ENCODE measurements around the gene SLC6A8.
"Not testable (repeated sequence)": the region's sequence is repeated elsewhere in the genome, so short reads cannot be mapped to it uniquely, and the experiment has no call there.

SLC6A8 gene

DNA sequence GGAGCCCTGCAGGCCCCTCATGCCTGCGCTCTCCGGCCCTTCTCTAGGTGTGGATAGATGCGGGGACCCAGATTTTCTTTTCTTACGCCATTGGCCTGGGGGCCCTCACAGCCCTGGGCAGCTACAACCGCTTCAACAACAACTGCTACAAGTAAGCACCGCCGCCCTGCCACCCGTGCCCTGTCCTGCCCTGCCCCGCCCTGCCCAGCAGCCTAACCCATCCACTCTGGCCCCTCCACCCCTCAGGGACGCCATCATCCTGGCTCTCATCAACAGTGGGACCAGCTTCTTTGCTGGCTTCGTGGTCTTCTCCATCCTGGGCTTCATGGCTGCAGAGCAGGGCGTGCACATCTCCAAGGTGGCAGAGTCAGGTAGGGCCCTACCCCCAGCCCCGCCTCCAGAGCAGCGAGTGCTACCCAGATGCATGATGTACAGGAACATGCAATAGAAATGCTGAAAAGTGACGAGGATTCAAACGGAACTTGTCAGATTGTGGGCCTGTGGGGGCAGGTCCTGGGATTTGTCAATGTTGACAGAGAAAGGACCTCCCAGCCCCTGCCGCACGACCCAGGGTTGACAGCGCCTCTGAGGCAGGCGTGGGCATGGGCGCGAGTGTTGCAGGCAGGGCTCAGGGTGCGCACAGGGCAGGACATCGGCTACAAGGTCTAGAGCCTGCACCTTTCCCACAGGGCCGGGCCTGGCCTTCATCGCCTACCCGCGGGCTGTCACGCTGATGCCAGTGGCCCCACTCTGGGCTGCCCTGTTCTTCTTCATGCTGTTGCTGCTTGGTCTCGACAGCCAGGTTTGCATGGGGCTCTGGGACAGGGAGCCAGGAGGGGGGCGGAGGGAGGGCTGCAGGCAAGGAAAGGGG, 5.7 kb downstream of the SLC6A8 start:
- DNase-seq (ENCODE audit: low read depth): no peak

DNA sequence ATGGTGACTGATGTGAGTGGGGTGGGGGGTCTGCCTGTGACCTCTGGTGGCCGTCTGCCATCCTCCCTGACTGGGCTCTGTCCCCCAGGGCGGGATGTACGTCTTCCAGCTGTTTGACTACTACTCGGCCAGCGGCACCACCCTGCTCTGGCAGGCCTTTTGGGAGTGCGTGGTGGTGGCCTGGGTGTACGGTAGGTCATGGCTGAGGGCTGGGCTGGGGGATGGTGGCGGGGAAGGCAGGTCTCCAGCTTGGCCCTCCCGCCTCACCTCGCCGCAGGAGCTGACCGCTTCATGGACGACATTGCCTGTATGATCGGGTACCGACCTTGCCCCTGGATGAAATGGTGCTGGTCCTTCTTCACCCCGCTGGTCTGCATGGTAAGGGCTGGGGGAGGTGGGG, 6.5 kb downstream of the SLC6A8 start:
- not testable (repeated sequence) for DNase-seq (ENCODE audit: low read depth)

DNA sequence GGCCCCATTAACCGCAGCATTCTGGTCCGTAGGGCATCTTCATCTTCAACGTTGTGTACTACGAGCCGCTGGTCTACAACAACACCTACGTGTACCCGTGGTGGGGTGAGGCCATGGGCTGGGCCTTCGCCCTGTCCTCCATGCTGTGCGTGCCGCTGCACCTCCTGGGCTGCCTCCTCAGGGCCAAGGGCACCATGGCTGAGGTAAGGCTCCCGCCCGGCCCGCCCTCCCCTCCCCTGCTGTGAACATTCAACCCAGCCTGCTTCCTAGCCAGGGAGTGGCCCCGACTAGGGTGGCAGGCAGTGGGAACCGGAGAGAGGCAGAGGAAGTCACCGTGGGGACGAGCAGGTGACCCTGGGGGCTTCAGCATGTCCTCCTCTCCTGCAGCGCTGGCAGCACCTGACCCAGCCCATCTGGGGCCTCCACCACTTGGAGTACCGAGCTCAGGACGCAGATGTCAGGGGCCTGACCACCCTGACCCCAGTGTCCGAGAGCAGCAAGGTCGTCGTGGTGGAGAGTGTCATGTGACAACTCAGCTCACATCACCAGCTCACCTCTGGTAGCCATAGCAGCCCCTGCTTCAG, 7.1 kb downstream of the SLC6A8 start:
- no peak for DNase-seq (ENCODE audit: low read depth)

GRCh38 chrX:153696100-153696499, 8.4 kb downstream of the SLC6A8 start:
- DNase-seq (ENCODE audit: low read depth): no peak

- DNase-seq (ENCODE audit: low read depth): not testable (repeated sequence)
These were observed 8.8 kb downstream of the SLC6A8 start for GRCh38 chrX:153696538-153696937.

DNA sequence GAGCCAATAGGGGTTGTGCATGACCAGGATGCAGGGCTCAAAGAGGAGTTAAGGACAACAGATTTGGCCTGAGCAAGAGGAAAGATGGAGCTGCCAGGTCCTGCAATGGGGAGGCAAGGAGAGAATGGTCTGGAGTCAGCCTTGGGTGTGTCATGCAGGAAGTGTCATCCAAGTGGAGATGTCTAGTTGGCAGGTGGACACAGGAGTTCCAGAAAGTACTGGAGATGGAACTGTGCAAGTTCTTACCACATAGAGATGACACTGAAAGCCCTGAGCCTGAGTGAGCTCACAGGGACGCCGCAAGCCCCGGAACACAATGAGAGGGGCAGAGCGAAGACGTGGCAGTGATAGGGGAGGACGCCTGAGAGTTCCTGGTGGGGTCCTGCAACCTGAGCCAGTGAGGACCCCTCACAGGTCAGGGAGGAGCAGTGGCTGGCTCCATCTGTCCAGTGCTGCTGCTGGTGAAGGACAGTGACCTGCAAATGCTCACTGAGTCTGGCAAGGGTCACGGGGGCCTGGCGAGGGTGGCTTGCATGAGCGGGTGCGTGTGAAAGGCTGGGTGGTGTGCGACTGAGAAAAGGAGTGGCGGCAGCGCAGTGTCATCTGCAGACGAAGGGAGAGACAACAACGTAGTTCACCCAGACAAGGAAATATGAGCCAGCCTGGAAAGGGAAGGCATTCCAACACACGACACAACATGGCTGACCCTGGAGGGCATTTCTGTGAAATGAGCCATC, 9.4 kb downstream of the SLC6A8 start:
- DNase-seq (ENCODE audit: low read depth): not testable (repeated sequence)

- DNase-seq (ENCODE audit: low read depth): no peak
These were observed 10.5 kb downstream of the SLC6A8 start for GRCh38 chrX:153697924-153698865.

DNA sequence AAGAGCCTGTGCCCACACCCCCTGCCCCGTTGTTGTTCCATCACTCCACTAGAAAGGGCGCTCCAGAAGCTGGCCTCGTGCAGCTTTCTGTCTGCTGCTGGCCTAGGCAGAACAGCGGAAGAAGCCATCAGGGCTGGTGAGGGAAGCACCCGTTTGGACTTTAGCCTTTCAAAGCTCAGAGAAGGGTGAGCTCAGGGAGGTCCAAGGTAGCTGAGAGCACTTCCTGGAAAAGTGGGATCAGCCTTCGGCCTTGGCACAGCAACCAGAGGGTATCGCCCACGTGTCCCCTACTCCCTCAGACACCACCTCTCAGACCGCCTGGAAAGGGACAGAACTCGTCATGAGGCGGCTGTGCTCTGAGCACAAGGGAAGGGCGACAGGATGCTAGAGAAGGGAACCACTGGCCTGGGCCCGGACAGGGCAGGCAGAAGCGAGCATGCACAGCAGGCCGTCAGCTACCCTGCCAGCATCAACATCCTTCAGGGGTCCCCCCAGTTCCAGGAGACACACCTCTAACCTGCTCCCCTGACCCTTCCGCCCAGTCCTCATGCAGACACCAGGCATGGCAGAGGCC, 11.6 kb downstream of the SLC6A8 start:
- not testable (repeated sequence) for DNase-seq (ENCODE audit: low read depth)

- DNase-seq (ENCODE audit: low read depth): not testable (repeated sequence)
These were observed 12.2 kb downstream of the SLC6A8 start for GRCh38 chrX:153699784-153700371.

GRCh38 chrX:153700376-153700945, 12.7 kb downstream of the SLC6A8 start:
- no peak for DNase-seq (ENCODE audit: low read depth)

DNA sequence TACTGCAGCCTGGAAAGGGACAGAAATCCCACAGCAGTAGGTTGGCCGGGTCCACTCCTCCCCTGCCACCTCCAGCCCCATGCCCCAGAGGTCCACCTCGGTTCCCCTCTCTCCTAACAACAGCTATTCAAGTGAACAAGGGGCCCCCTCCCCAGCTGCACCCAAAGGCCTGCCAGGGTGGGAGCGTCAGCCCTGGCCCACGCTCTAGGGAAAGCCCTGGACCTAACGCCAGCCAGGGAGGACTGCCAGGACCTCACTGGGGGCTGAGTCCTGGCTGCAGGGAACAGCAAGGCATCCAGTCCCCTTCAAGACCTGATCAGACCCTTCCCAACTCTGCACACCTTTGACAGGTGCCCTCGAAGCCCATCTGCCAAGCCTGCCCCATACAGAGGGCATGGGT, 13.2 kb downstream of the SLC6A8 start:
- DNase-seq (ENCODE audit: low read depth): no peak

- DNase-seq (ENCODE audit: low read depth): no peak
These were observed 14.0 kb downstream of the SLC6A8 start for GRCh38 chrX:153701706-153702105.

DNA sequence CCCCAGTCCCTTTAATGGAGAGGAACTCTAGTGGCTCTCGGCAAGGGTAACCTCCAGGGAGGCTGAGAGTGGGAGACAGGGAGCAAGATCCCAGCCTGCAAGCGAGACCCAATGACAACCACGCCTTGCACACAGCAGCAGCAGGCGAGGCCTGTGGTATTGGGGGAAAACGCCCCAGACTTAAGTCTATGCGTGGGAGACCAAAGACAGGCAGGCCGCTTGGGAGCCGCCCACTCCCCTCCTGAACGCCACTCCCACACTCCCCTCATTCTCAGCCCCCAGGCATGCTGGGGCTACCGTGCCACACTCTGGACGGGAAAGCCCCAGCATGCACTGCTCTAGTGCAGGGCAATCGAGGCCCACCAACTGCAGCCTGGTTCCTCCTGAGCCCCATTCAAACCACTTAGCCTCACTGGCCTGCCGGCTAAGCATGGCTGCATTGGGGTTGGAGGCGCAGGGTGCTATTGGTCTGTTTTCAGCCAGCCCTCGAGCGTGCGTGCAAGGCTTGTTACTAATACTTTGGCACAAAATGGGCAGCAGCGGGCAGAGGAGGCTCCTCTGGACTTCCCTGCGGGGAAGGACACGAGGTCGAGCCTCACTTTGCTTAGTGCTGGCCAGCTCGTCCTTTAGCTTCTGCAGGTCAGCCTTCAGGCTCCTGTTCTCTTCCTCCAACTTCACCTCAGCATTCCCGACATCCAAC, 14.8 kb downstream of the SLC6A8 start:
- DNase-seq (ENCODE audit: low read depth): no peak

- no peak for DNase-seq (ENCODE audit: low read depth)
These were observed 15.3 kb downstream of the SLC6A8 start for GRCh38 chrX:153703036-153703370.

- no peak for DNase-seq (ENCODE audit: low read depth)
These were observed 16.3 kb downstream of the SLC6A8 start for GRCh38 chrX:153704021-153704526.

DNA sequence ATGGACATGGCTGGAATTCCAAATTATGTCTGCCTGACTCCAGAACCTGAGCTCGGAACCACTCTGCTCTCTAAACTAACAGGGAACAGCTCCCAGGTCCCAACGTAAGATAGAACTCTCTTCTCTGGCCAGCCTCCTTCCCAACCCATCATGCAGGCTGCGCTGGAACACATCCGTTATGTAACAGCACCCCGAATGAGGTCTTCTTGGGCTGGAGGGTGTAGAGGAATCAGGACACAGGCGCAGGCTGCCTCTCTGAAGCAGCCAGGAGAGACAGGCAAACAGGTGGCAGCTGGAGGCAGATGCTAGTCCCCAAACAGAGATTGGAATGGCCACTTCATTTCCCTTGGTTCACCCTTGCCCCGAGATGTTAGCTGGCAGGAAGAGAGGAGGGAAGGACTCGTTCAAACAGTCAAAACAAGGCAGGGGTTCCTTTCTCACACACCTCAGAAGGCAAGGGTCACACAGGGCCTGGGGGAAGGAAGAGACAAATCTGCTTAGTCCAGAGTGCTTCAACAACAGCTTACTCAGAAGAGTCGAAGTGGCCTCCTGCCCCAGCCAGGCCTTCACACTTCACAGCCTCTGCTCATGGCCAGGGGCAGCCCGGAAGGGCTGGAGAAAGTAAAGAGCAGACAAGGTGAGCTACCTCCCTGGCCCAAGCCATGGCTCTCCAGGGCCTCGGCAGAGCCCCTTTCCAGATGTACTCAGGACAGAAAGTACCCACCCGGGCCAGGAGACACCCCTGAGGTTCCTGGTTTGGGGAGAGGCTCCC, 17.1 kb downstream of the SLC6A8 start:
- not testable (repeated sequence) for DNase-seq (ENCODE audit: low read depth)

- DNase-seq (ENCODE audit: low read depth): not testable (repeated sequence)
These were observed 17.8 kb downstream of the SLC6A8 start for GRCh38 chrX:153705403-153706060.

DNA sequence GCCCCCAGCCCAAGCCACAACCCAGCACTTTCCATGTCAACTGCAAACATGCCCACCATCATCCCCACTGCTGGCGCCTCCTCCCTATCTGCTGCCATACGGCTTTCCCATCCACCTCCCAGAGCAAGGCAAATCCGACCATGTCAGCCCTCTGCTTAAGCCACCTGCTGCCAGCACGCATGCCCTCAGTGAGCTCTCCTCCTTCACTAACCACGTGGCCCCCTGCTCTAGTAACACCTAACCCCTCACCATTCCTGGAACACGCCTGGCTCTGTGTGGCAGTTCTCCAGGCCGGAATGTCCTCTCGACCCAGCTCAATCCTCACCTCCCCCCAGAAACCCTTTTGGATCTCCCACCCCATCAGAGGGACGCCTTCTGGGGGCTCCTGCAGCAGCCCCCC, 19.1 kb downstream of the SLC6A8 start:
- no peak for DNase-seq (ENCODE audit: low read depth)

DNA sequence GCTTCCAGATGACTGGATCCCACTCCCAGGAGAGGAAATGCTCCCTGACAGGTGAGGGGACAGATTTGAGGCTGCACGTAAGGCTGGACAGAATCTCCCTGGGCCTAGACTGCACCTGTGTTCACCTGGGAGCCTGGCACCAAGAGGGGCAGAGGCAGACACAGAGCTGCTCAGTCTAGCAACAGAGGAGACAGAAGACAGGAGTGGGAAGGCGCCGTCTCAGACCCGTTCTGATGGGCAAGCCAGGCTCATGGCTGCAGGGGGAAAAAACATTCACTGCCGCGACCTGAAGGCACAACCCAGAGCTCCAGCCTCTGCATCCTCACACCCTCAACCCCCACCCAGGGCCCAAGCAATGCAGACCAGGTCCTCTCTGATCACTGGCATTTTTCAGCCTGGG, 19.7 kb downstream of the SLC6A8 start:
- no peak for DNase-seq (ENCODE audit: low read depth)
